ENCODE data around the gene PLEKHM3. TPM values are rescaled to one million over a fixed set of nuclear protein-coding genes. Genes with fewer than 3 reads are reported as not detected.

The PLEKHM3 gene
- total RNA-seq, 1 donor, result 23.5 TPM

DNA sequence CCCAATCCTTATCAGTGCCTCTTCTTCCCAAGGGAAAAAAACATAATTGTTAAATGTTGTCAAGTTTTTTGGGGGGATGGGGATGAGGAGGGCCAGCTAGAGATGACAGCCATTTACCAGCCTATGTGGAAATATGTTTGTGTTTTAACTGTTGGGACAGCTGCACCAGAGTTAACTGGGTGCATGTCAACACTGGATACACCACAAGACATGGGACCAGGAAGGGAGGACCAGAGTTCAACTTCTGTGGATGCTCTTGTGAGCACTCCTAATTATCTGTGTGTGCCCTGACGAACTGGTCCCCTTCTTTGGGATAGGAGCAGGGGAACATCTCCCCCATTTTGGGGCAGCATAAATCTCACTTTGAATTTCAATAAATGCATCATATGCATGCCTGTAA, 189.5 kb downstream of the PLEKHM3 start:
- no peaks in the 10 kb centered on the region for H3K27me3 ChIP-seq (ENCODE audit: insufficient read depth, low read length)
- TF ChIP-seq, protein P1, sequence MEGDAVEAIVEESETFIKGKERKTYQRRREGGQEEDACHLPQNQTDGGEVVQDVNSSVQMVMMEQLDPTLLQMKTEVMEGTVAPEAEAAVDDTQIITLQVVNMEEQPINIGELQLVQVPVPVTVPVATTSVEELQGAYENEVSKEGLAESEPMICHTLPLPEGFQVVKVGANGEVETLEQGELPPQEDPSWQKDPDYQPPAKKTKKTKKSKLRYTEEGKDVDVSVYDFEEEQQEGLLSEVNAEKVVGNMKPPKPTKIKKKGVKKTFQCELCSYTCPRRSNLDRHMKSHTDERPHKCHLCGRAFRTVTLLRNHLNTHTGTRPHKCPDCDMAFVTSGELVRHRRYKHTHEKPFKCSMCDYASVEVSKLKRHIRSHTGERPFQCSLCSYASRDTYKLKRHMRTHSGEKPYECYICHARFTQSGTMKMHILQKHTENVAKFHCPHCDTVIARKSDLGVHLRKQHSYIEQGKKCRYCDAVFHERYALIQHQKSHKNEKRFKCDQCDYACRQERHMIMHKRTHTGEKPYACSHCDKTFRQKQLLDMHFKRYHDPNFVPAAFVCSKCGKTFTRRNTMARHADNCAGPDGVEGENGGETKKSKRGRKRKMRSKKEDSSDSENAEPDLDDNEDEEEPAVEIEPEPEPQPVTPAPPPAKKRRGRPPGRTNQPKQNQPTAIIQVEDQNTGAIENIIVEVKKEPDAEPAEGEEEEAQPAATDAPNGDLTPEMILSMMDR (IDR thresholded peaks at IDR 0.05; ENCODE audit: extremely low read depth, low read depth, low read length), result no peak
- no peaks in the 10 kb centered on the region for H3K36me3 ChIP-seq (ENCODE audit: insufficient read depth, low read length)
- H3K27ac ChIP-seq (ENCODE audit: low read depth, low read length), result no peak overlapping the region
- H3K9me3 ChIP-seq (ENCODE audit: low read depth, low read length), result no peaks in the 10 kb centered on the region
- no peaks in the 10 kb centered on the region for H3K79me2 ChIP-seq (ENCODE audit: insufficient read depth, low read length)
- no peak overlapping the region for H3K4me3 ChIP-seq (ENCODE audit: insufficient read depth, low read length)
- H2AFZ ChIP-seq (ENCODE audit: low read length), result no peak overlapping the region
- no peaks in the 10 kb centered on the region for H3K4me1 ChIP-seq (ENCODE audit: insufficient read depth, low read length)
- H3K4me2 ChIP-seq (ENCODE audit: insufficient read depth, low read length), result no peak overlapping the region
- DNase-seq (ENCODE audit: insufficient read length, low spot score, missing footprints), result no peak
- H4K20me1 ChIP-seq (ENCODE audit: insufficient read depth, low read length), result no peaks in the 10 kb centered on the region

DNA sequence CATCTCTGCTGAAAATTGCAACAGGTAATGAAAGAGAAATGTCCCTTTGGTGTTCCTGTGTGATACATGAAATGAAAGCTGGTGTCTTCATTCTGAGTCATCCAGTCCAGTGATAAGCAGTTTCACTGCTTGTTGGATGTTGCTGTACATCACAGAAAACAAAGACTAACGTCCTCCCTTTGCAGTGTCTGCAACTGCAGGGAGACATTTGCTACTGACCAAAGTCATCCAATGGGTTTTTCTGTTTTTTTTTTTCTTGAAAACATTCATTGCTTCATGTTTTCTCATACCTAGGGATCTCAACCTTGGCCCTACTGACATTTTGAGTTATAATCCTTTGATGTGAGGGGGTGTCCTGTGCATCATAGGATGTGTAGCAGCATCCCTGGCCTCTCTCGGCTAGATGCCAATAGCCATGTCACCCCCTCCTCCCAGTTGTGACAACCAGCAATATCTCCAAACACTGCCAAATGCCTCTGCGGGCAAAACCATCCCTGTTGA, 192.0 kb downstream of the PLEKHM3 start:
- no peak for DNase-seq (ENCODE audit: insufficient read length, low spot score, missing footprints)
- Histone ChIP-seq H4K20me1 (ENCODE audit: insufficient read depth, low read length) (no peaks in the 10 kb centered on the region), H3K27ac (ENCODE audit: low read depth, low read length) (no peak overlapping the region), H3K9me3 (ENCODE audit: low read depth, low read length) (no peaks in the 10 kb centered on the region), H2AFZ (ENCODE audit: low read length) (no peak overlapping the region), H3K4me2 (ENCODE audit: insufficient read depth, low read length) (no peak overlapping the region), H3K79me2 (ENCODE audit: insufficient read depth, low read length) (no peaks in the 10 kb centered on the region), H3K36me3 (ENCODE audit: insufficient read depth, low read length) (no peaks in the 10 kb centered on the region), H3K27me3 (ENCODE audit: insufficient read depth, low read length) (no peaks in the 10 kb centered on the region), H3K4me3 (ENCODE audit: insufficient read depth, low read length) (no peak overlapping the region), H3K4me1 (ENCODE audit: insufficient read depth, low read length) (no peaks in the 10 kb centered on the region)
- TF ChIP-seq, protein P1 (IDR thresholded peaks at IDR 0.05; ENCODE audit: extremely low read depth, low read depth, low read length), result no peak

DNA sequence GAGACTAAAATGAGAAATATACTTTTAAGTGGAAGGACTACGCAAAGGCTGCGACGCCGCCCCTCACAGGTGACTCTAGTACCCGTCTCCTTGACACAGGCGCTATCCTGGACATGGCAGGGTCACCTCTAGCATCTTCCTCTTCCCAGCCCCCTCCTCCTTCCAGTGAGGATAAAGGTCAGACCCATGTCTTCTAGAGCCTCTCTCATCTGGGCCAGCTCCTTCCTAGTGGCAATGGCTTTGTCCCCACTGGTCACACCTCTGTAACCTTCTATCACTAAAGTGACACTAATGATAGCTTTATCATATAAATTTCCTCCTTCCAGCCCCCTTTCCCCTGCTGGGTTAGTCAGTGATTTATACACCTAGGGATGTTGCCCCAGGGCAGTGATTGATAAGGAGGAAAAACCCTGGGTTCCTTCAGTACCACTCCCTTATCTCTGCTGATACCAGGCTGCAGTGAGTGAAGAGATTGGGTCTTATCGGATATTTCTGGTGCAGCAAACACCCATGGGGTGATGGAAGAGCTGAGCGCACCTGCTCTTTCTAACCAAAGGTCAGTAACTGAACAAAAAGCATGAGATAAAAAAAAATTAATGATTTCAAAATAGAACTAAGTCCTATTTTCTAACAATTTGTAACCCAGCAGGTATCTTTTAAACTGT, 193.6 kb downstream of the PLEKHM3 start:
- Histone ChIP-seq H3K79me2 (ENCODE audit: insufficient read depth, low read length) (no peaks in the 10 kb centered on the region), H3K36me3 (ENCODE audit: insufficient read depth, low read length) (no peaks in the 10 kb centered on the region), H3K27me3 (ENCODE audit: insufficient read depth, low read length) (no peaks in the 10 kb centered on the region), H3K9me3 (ENCODE audit: low read depth, low read length) (no peaks in the 10 kb centered on the region), H4K20me1 (ENCODE audit: insufficient read depth, low read length) (no peaks in the 10 kb centered on the region), H3K4me2 (ENCODE audit: insufficient read depth, low read length) (no peak overlapping the region), H2AFZ (ENCODE audit: low read length) (no peak overlapping the region), H3K4me3 (ENCODE audit: insufficient read depth, low read length) (no peak overlapping the region), H3K4me1 (ENCODE audit: insufficient read depth, low read length) (no peaks in the 10 kb centered on the region), H3K27ac (ENCODE audit: low read depth, low read length) (no peak overlapping the region)
- DNase-seq (ENCODE audit: insufficient read length, low spot score, missing footprints), result no peak
- TF ChIP-seq, protein P1 (IDR thresholded peaks at IDR 0.05; ENCODE audit: extremely low read depth, low read depth, low read length), result no peak

DNA sequence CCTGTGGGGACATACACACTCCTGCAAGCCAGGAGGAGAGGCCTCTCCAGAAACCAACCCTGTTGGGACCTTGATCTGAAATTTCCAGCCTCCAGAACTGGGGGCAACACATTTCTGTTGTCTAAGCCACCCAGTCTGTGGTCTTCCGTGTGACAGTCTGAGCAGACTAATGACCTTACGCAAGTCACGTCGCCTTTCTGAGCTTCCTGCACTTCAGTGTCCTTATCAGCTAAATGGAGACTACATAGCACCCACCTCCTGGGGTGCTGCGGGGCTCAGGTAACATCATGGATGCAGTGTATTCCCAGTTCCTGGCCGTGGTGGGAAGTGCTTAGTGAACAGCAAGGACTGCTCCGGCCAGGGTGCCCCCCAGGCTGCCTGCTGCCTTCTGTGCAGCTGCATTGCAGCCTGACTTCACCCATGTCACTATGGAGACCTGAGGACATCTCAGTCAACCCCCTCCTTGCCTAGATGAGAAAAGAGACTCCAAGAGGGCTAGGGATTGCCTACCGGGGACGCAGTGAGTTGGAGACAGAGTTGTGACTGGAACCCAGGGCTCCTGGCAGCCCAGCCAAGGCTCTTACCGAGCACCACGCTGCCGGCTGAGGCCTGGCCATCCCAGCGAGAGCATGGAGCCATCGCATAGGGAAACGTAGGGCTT, 194.4 kb downstream of the PLEKHM3 start:
- Histone ChIP-seq H3K4me3 (ENCODE audit: insufficient read depth, low read length) (no peak overlapping the region), H3K79me2 (ENCODE audit: insufficient read depth, low read length) (no peaks in the 10 kb centered on the region), H3K9me3 (ENCODE audit: low read depth, low read length) (no peaks in the 10 kb centered on the region), H3K36me3 (ENCODE audit: insufficient read depth, low read length) (no peaks in the 10 kb centered on the region), H3K4me2 (ENCODE audit: insufficient read depth, low read length) (no peak overlapping the region), H3K27me3 (ENCODE audit: insufficient read depth, low read length) (no peaks in the 10 kb centered on the region), H2AFZ (ENCODE audit: low read length) (no peak overlapping the region), H3K27ac (ENCODE audit: low read depth, low read length) (no peak overlapping the region), H4K20me1 (ENCODE audit: insufficient read depth, low read length) (no peaks in the 10 kb centered on the region), H3K4me1 (ENCODE audit: insufficient read depth, low read length) (no peaks in the 10 kb centered on the region)
- no peak for DNase-seq (ENCODE audit: insufficient read length, low spot score, missing footprints)
- TF ChIP-seq, protein P1 (IDR thresholded peaks at IDR 0.05; ENCODE audit: extremely low read depth, low read depth, low read length), result no peak
